A549 (cell line): ENCODE data around the gene OR52E1.

Source experiments
- CBX8 ChIP-seq: fragments of 200-600 bp; sonication (generic); IDR thresholded peaks from 2 replicates; pipeline ENCODE4 v1.6.1; 2016
- CEBPB ChIP-seq, 2 experiments: fragments of >200 bp in 1 of 2; sonication (Bioruptor Twin) in 1 of 2; formaldehyde crosslinking in 1 of 2; IDR thresholded peaks; 2 replicates each; pipeline ENCODE4 v1.6.1; 2012 to 2016
- POLR2AphosphoS2 ChIP-seq: conservative IDR thresholded peaks from 2 replicates; pipeline ENCODE4 v1.6.1; 2012; ENCODE audit warnings: low read length, improper control_type of control experiment, inconsistent platforms
- TFCP2L1 ChIP-seq: fragments of 250-450 bp; sonication (Bioruptor Pico); IDR thresholded peaks from 2 replicates; pipeline ENCODE4 v1.5.0; 2021; ENCODE audit warnings: mild to moderate bottlenecking
- TF ChIP-seq, protein P1 (sequence below): fragments of >200 bp; sonication (Bioruptor Twin); formaldehyde crosslinking; IDR thresholded peaks from 3 replicates; pipeline ENCODE4 v1.5.1; 2016

DNA sequence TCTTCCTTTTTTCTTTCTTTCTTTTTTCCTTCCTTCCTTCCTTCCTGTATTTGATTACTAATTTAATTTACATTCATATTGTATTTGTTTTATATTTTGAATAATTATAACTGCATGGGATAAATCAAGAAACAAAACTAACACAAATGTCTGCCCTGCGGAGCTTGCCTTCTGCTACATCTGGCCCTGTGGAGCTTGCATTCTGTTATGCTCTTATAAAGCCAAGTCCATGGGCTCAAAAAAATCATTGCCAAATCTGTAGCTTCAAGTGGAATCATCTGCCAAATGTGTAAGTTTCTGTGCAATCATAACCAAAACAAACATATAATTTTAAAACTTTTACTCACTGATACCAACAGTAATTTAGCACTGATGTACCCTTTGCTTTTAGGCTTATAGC, 31.0 kb upstream of the OR52E1 start:
- no peak for TF ChIP-seq CBX8
- no peak for TF ChIP-seq CEBPB (IDR thresholded peaks at IDR 0.05)
- TF ChIP-seq, protein P1, sequence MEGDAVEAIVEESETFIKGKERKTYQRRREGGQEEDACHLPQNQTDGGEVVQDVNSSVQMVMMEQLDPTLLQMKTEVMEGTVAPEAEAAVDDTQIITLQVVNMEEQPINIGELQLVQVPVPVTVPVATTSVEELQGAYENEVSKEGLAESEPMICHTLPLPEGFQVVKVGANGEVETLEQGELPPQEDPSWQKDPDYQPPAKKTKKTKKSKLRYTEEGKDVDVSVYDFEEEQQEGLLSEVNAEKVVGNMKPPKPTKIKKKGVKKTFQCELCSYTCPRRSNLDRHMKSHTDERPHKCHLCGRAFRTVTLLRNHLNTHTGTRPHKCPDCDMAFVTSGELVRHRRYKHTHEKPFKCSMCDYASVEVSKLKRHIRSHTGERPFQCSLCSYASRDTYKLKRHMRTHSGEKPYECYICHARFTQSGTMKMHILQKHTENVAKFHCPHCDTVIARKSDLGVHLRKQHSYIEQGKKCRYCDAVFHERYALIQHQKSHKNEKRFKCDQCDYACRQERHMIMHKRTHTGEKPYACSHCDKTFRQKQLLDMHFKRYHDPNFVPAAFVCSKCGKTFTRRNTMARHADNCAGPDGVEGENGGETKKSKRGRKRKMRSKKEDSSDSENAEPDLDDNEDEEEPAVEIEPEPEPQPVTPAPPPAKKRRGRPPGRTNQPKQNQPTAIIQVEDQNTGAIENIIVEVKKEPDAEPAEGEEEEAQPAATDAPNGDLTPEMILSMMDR = no peak
- no peak for TF ChIP-seq POLR2AphosphoS2
- no peak for TF ChIP-seq TFCP2L1
